OCI-M1 (cell line): ENCODE results near the gene KCMF1.

Experiments
- DNase-seq: peaks from one replicate; lab custom pipeline; 2025; lab: John Stamatoyannopoulos, UW

KCMF1 gene

DNA sequence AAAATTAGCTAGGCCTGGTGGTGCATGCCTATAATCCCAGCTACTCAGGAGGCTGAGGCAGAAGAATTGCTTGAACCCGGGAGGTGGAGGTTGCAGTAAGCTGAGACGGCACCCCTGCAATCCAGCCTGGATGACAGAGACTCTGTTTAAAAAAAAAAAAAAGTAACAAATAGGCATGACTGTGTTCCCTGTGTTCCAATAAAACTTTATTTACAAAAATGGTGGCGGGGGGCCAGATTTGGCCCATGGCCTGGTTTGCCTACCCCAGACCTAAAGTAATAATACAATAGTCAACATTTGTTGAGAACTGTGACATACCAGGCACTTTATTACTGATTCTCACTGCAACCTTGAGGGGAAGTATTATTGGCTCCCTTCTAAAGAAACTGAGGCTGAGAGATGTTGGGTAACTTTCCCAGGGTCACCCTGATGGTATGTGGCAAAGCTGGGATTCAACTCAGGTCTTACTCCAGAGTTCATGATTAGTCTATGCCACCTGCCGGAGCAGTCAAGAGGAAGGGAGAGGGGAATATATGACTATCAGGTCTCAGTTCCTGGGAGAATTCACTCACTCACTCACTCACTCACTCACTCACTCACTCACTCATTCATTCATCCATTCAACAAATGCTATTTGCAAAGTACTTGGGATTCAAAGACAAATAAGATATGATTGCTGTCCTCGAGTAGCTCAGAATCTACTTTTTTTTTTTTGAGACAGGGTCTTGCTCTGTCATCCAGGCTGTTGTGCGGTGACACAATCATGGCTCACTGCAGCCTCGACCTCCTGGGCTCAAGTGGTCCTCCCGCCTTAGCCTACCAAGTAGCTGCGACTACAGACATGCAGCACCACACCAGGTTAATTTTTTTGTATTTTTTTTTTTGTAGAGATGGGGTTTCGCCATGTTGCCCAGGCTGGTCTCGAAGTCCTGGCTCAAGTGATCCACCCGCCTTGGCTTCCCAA is 14.3 kb upstream of the KCMF1 start:
- DNase-seq: no peak

- DNase-seq: no peak
These were observed 13.2 kb upstream of the KCMF1 start for GRCh38 chr2:84957771-84958134.

DNA sequence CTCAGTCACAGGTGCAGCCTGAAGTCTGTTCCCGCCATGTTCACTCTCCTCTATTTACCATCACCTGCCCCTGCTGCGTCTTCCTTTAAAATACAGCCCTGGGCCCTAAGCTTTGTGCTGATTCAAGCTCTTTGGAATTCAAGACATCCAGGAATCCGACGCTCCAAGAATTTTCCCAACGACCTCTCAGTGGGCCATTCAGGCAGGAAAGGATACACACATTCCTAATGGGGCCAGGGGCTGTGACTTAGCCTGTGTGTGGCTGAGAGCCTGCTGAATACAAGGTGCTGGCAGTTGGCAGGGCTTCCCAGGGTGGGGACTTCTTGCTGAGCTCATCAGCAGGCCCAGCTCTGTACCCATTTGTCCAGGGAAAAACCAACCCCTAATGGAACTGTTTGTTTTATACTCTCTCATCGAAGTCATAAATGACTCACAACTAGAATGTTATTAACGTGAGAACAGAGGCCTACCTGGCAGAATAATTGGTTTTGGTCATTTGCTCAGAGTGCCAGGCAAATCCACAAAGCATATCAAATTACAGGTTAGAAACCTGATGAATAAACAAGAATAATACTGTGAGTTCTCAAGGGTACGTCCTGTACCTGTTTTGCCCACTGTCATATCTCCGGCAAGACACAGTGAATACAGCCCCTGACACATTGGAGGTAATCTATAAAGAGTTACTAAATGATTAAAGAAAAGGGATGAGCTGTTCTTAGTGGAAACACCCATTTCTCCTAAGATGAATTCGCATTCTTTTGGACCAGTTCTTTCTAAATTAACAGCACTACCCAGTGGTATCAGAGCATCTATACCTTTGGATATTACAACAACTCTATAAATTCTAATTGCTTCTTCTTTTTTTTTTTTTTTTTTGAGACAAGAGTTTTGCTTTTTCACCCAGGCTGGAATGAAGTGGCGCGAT is 12.6 kb upstream of the KCMF1 start:
- no peak for DNase-seq

DNA sequence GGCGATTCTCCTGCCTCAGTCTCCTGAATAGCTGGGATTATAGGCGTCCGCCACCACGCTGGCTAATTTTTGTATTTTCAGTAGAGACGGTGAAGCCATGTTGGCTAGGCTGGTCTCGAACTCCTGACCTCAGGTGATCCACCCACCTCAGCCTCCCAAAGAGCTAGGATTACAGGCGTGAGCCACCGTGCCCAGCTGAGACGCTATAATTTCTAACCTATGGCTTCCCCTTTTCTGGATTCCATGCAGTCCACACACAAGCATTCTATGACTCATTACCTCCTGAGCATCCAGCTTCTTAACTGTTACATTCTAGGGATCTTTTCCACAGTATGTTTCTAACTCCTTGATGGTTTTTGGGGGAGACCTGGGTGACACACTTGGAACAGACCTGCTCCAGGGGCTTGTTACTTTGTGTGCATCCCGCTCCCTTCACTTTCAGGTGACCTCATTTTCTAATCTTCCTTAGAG is 11.8 kb upstream of the KCMF1 start:
- DNase-seq: no peak

GRCh38 chr2:84959566-84960506 is 11.1 kb upstream of the KCMF1 start:
- no peak for DNase-seq

GRCh38 chr2:84962917-84963316 is 8.0 kb upstream of the KCMF1 start:
- no peak for DNase-seq

DNA sequence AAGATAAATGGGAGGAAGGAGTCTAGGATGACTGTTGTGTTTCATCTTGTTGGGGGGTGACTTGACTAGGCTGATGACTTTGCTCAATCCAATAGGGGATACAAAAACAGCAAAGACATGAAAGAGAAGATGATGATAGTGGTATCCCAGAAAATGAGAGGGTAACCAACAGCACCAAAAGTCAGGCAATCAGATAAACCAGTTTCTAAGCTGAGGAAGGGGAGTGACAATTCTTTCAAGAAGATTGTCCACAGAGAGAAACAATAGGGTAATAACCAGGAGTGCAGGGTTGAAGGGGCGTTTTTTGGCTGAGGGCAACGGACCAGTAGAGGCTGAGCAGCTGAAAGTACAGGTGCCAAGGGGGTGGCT is 7.7 kb upstream of the KCMF1 start:
- no peak for DNase-seq

DNA sequence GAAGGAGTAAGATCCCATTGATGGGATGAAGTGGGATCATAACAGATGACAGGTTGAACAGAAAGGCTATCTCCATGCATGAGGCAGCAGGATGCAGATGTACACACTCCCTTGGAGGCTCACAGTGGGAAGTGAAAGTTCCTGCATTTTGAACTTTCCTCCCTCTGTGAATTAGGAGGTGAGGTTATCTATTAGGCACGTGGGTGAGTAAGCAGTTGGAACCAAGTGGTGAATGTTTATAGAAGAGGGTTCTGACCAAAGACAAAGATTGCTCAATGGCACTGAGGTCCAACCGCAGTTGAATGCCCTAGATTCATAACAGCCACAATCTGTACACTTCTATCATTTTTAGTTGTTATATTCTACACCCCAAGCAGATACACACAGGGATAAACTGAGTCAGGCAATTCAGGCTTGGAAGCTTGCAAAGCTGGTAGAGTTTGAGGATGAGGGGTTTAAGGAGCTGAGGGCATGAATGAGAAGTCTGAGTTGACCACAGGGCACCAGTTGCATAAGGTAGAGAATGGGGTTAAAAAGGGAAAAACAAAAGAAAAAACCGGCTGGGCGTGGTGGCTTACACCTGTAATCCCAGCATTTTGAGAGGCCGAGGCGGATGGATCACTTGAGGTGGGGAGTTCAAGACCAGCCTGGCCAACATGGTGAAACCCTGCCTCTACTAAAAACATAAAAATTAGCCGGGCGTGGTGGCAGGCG is 7.1 kb upstream of the KCMF1 start:
- DNase-seq: no peak

GRCh38 chr2:84964406-84965191 is 6.4 kb upstream of the KCMF1 start:
- DNase-seq: no peak

DNA sequence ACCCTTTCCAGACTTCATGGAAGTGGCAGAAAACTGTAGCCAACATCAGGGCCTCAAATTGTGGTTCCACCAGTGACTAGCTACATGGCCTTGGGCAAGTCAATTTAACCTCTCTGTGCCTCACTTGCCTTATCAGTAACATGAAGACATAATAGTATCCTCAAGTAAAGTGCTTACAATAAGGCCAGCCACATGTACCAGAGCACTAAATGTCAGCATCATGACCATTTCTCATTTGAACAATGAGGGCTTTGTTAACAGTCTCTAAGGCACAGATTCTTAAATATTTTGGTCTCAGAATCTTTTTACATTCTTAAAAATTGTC is 5.8 kb upstream of the KCMF1 start:
- DNase-seq: no peak

- DNase-seq: no peak
These were observed 5.1 kb upstream of the KCMF1 start for GRCh38 chr2:84965827-84966226.

DNA sequence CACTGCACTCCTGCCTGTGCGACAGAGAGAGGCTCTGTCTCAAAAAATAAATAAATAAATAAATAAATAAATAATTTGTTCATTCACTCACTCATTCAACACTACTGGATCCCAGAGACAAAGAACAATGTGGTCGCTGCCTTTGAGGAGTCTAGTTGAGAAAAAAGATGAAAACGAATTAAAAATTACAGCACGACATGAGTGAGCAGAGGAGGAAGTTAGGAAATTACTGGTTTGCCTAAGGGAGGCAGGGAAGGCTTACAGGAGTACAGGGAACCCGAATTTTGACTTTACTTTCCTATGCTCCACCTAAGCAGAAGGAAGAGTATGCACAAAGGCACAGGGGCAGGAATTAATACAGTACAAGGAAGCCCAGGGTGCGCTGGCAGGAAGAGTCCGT is 4.2 kb upstream of the KCMF1 start:
- no peak for DNase-seq

- peak; percentile 44 for DNase-seq
These were observed 1.3 kb upstream of the KCMF1 start for GRCh38 chr2:84969511-84970209.

GRCh38 chr2:84970210-84970867 is 622 bp upstream of the KCMF1 start:
- peak; percentile 66 for DNase-seq

GRCh38 chr2:84971510-84972206 is 697 bp downstream of the KCMF1 start:
- DNase-seq: peak; percentile 60

- DNase-seq: peak; percentile 55
These were observed 1.3 kb downstream of the KCMF1 start for GRCh38 chr2:84972207-84972783.

DNA sequence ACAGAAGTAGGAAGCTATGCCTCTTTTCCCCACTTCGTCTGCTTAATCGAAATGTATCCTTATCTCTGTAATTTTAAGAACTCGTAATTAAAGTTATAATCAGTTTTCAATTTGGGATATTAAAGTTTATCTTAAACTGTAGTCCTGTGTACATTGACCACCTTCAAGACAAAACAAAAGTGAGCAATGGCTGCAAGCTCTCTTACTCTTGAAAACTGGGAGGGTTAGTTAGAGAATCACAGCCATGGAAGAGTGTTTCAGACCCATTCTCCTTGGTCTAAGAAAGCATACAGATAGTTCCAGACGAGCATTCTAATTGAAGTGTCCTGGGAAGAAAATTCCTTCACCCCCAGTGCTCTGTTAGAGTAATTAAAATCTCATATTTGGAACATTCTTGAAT is 2.0 kb downstream of the KCMF1 start:
- DNase-seq: peak; percentile 30
